Keratinocyte (primary cell): ENCODE measurements around the gene VIPR2. TPM values are rescaled to one million over a fixed set of nuclear protein-coding genes. Genes with fewer than 3 reads are reported as not detected.

ENCODE experiments used
- DNase-seq: peaks from one replicate; pipeline ENCODE4 v3.0.0-alpha.2; 2011; ENCODE audit warnings: low read depth, missing footprints, low spot score
- FAIRE-seq: peaks from 2 replicates; lab custom pipeline; 2011; peaks lifted over from hg19 to GRCh38; lab: Jason Lieb, UNC
- H2AFZ ChIP-seq: 2 replicates; pipeline ENCODE4 v1.6.0; 2012; ENCODE audit warnings: low read length, control low read depth, inconsistent platforms; ENCODE audit not compliant: control insufficient read depth
- H3K27ac ChIP-seq: 2 replicates; pipeline ENCODE4 v1.5.1; 2011; ENCODE audit warnings: low read length; ENCODE audit not compliant: control insufficient read depth, insufficient read depth
- H3K27me3 ChIP-seq: 3 replicates; pipeline ENCODE4 v1.6.0; 2011; ENCODE audit warnings: low read length; ENCODE audit not compliant: control insufficient read depth, insufficient read depth; ENCODE audit errors: extremely low read depth
- H3K36me3 ChIP-seq, 2 experiments: 2 replicates in 1 of 2; 3 replicates in 1 of 2; pipeline ENCODE4 v1.5.1; 2011; ENCODE audit warnings: low read length in 2 of 2, mild to moderate bottlenecking in 1 of 2; ENCODE audit not compliant: control insufficient read depth in 2 of 2, insufficient read depth in 2 of 2; ENCODE audit errors: extremely low read depth in 1 of 2
- H3K4me1 ChIP-seq: 3 replicates; pipeline ENCODE4 v1.5.1; 2011; ENCODE audit warnings: low read length; ENCODE audit not compliant: control insufficient read depth, insufficient read depth; ENCODE audit errors: extremely low read depth
- H3K4me2 ChIP-seq: 3 replicates; pipeline ENCODE4 v1.6.0; 2011; ENCODE audit warnings: low read depth, low read length; ENCODE audit not compliant: control insufficient read depth, insufficient read depth; ENCODE audit errors: extremely low read depth
- H3K4me3 ChIP-seq, 3 experiments: fragments of 200-600 bp in 1 of 3; sonication (generic) in 1 of 3; 2 replicates in 2 of 3; 3 replicates in 1 of 3; pipeline ENCODE4 v1.5.1; 2011 to 2016; ENCODE audit warnings: low read length in 3 of 3, mild to moderate bottlenecking in 3 of 3, control low read depth in 2 of 3, inconsistent platforms in 1 of 3, low read depth in 1 of 3, mixed read lengths in 1 of 3, mixed run types in 1 of 3, moderate library complexity in 1 of 3; ENCODE audit not compliant: control insufficient read depth in 2 of 3, insufficient read depth in 2 of 3; ENCODE audit errors: extremely low read depth in 1 of 3
- H3K79me2 ChIP-seq: 2 replicates; pipeline ENCODE4 v1.6.0; 2012; ENCODE audit warnings: low read length; ENCODE audit not compliant: control insufficient read depth, insufficient read depth
- H3K9ac ChIP-seq: 3 replicates; pipeline ENCODE4 v1.6.0; 2011; ENCODE audit warnings: low read length; ENCODE audit not compliant: control insufficient read depth, insufficient read depth; ENCODE audit errors: extremely low read depth
- H3K9me1 ChIP-seq: 3 replicates; pipeline ENCODE4 v1.6.0; 2011; ENCODE audit warnings: low read length; ENCODE audit not compliant: control insufficient read depth, insufficient read depth; ENCODE audit errors: extremely low read depth
- H3K9me3 ChIP-seq: 2 replicates; pipeline ENCODE4 v1.5.1; 2012; ENCODE audit warnings: low read depth, low read length; ENCODE audit not compliant: control insufficient read depth
- H4K20me1 ChIP-seq: 3 replicates; pipeline ENCODE4 v1.6.0; 2011; ENCODE audit warnings: low read length; ENCODE audit not compliant: control insufficient read depth, insufficient read depth; ENCODE audit errors: extremely low read depth
- CTCF ChIP-seq, 3 experiments: IDR thresholded peaks in 1 of 3; conservative IDR thresholded peaks in 1 of 3; optimal IDR thresholded peaks in 1 of 3; 2 replicates in 2 of 3; 3 replicates in 1 of 3; pipeline versions ENCODE3 to v1.5.1; 2011; ENCODE audit warnings: low read length in 3 of 3, mild to moderate bottlenecking in 3 of 3, moderate library complexity in 2 of 3, control low read depth in 1 of 3, inconsistent platforms in 1 of 3; ENCODE audit not compliant: insufficient read depth in 2 of 3; ENCODE audit errors: extremely low read depth in 1 of 3
- EZH2 ChIP-seq: IDR thresholded peaks from one replicate; pipeline ENCODE4 v1.6.1; 2012; ENCODE audit warnings: inconsistent platforms, mild to moderate bottlenecking, low read length, moderate library complexity
- dilution Hi-C: fragments of 300-500 bp; cut with MboI; formaldehyde crosslinking; loops from one replicate; pipeline ENCODE4 v1.7.0; 2020; ENCODE audit warnings: low sequenced_read_pairs; ENCODE audit not compliant: extremely low pct_ligation_motif_present
- polyA plus RNA-seq, 5 experiments: library from polyadenylated mRNA; depleted of rRNA in 3 of 5; stranded (reverse) in 3 of 5; stranded (forward) in 1 of 5; unstranded in 1 of 5; fragments of >200 nt; gene quantifications; 1 replicate in 1 of 5; 2 replicates in 3 of 5; 3 replicates in 1 of 5; pipeline versions ENCODE4 v1.2.1 to v1.2.3, GENCODE V29; 2011 to 2012; ENCODE audit warnings: missing spikeins in 2 of 5, low read depth in 1 of 5, low replicate concordance in 1 of 5

The VIPR2 gene
- polyA plus RNA-seq, 1 donor (not counting 4 experiments of a cell fraction or from before 2014, with no cell fraction given) = not detected

- H3K79me2 ChIP-seq = no peaks in the 10 kb centered on the region
- H3K36me3 ChIP-seq = no peaks in the 10 kb centered on the region
- H3K27ac ChIP-seq = no peak overlapping the region
- no peak overlapping the region for H3K4me3 ChIP-seq
- no peak overlapping the region for H2AFZ ChIP-seq
- H3K9me3 ChIP-seq = peaks cover 5% of the 10 kb centered on the region
- H3K9ac ChIP-seq = no peak overlapping the region
- DNase-seq (no peak), FAIRE-seq (no peak)
- no peaks in the 10 kb centered on the region for H3K9me1 ChIP-seq
- no peak overlapping the region for H3K4me2 ChIP-seq
- no peaks in the 10 kb centered on the region for H3K27me3 ChIP-seq
- no peaks in the 10 kb centered on the region for H3K4me1 ChIP-seq
- no peak for TF ChIP-seq EZH2
- H4K20me1 ChIP-seq = no peaks in the 10 kb centered on the region
- dilution Hi-C loops = no loop called here
These were observed 75.7 kb downstream of the VIPR2 start for GRCh38 chr7:159068893-159069448.

- Histone ChIP-seq H3K9me3 (peaks cover 5% of the 10 kb centered on the region), H3K27me3 (no peaks in the 10 kb centered on the region), H3K4me1 (no peaks in the 10 kb centered on the region), H3K79me2 (no peaks in the 10 kb centered on the region), H3K36me3 (no peaks in the 10 kb centered on the region), H3K4me2 (no peak overlapping the region), H4K20me1 (no peaks in the 10 kb centered on the region), H3K27ac (no peak overlapping the region), H3K4me3 (no peak overlapping the region), H2AFZ (no peak overlapping the region), H3K9me1 (no peaks in the 10 kb centered on the region), H3K9ac (no peak overlapping the region)
- TF ChIP-seq CTCF (optimal IDR thresholded peaks at IDR 0.05 in 1 of 3, IDR thresholded peaks at IDR 0.05 in 1 of 3, conservative IDR thresholded peaks at IDR 0.05 in 1 of 3; ENCODE audit: extremely low read depth in 1 of 3, insufficient read depth in 2 of 3, low read length in 3 of 3) (no peak), EZH2 (no peak)
- FAIRE-seq (no peak), DNase-seq (no peak)
- dilution Hi-C loops = no loop called here
These were observed 76.2 kb downstream of the VIPR2 start for GRCh38 chr7:159068488-159068811.
